Hepatocyte (in vitro differentiated cells): Measurements from ENCODE around the gene CDC45. TPM values are rescaled to one million over a fixed set of nuclear protein-coding genes. Genes with fewer than 3 reads are reported as not detected.

Source experiments
- DNase-seq: peaks from one replicate; pipeline ENCODE4 v3.0.0-alpha.2; 2016; ENCODE audit warnings: low spot score
- H2AFZ ChIP-seq: fragments of 200-600 bp; sonication (generic); 2 replicates; pipeline ENCODE4 v1.6.0; 2016; ENCODE audit warnings: antibody characterized with exemption, mild to moderate bottlenecking
- H3K27ac ChIP-seq: fragments of 200-600 bp; sonication (generic); 2 replicates; pipeline ENCODE4 v1.5.1; 2016; ENCODE audit warnings: mild to moderate bottlenecking
- H3K27me3 ChIP-seq: fragments of 200-600 bp; sonication (generic); 2 replicates; pipeline ENCODE4 v1.6.1; 2016
- H3K36me3 ChIP-seq: fragments of 200-600 bp; sonication (generic); replicated peaks from 2 replicates; pipeline ENCODE4 v1.5.1; 2016; ENCODE audit warnings: low read depth; ENCODE audit not compliant: insufficient read depth
- H3K4me1 ChIP-seq: fragments of 200-600 bp; sonication (generic); 2 replicates; pipeline ENCODE4 v1.5.1; 2016; ENCODE audit warnings: mild to moderate bottlenecking, moderate library complexity; ENCODE audit not compliant: insufficient read depth
- H3K4me2 ChIP-seq: fragments of 200-600 bp; sonication (generic); 2 replicates; pipeline ENCODE4 v1.6.0; 2016
- H3K4me3 ChIP-seq: fragments of 200-600 bp; sonication (generic); 2 replicates; pipeline ENCODE4 v1.5.1; 2016; ENCODE audit warnings: mild to moderate bottlenecking
- H3K79me2 ChIP-seq: fragments of 200-600 bp; sonication (generic); 2 replicates; pipeline ENCODE4 v1.6.0; 2017; ENCODE audit warnings: mild to moderate bottlenecking
- H3K9me2 ChIP-seq: fragments of 200-600 bp; sonication (generic); replicated peaks from 2 replicates; pipeline ENCODE4 v1.6.0; 2017; ENCODE audit warnings: mild to moderate bottlenecking; ENCODE audit not compliant: insufficient read depth
- H3K9me3 ChIP-seq: fragments of 200-600 bp; sonication (generic); 2 replicates; pipeline ENCODE4 v1.5.1; 2016; ENCODE audit warnings: low read depth, mild to moderate bottlenecking
- H4K20me1 ChIP-seq: fragments of 200-600 bp; sonication (generic); 2 replicates; pipeline ENCODE4 v1.6.0; 2016; ENCODE audit warnings: mild to moderate bottlenecking; ENCODE audit not compliant: insufficient read depth, poor library complexity, severe bottlenecking
- CTCF ChIP-seq: fragments of 200-600 bp; sonication (generic); IDR thresholded peaks from 2 replicates; pipeline ENCODE4 v1.5.1; 2016; ENCODE audit warnings: antibody characterized with exemption, mild to moderate bottlenecking; ENCODE audit not compliant: poor library complexity
- EZH2 ChIP-seq: fragments of 200-600 bp; sonication (generic); IDR thresholded peaks from 2 replicates; pipeline ENCODE4 v1.6.1; 2016; ENCODE audit warnings: antibody characterized with exemption, mild to moderate bottlenecking, borderline replicate concordance
- EZH2phosphoT487 ChIP-seq: fragments of 200-600 bp; sonication (generic); IDR thresholded peaks from one replicate; pipeline ENCODE4 v1.6.1; 2018; ENCODE audit warnings: antibody characterized with exemption, mild to moderate bottlenecking, low read depth, moderate library complexity; ENCODE audit not compliant: unreplicated experiment, severe bottlenecking
- WGBS: methylation state at CpG from one replicate; pipeline ENCODE4 v1.1.6; 2016; ENCODE audit warnings: low lambda C conversion rate; ENCODE audit errors: missing lambda C conversion rate; 5-methylcytosine and 5-hydroxymethylcytosine counted together
- polyA plus RNA-seq: library from polyadenylated mRNA; unstranded; fragments of >200 nt; fragmentation: Nextera tagmentation; extraction: Ambion mirVana; gene quantifications from 2 replicates; pipeline ENCODE4 v1.2.1, GENCODE V29; 2016
- total RNA-seq: library from RNA; depleted of rRNA; stranded (reverse); fragments of >200 nt; gene quantifications from 2 replicates; pipeline ENCODE4 v1.2.3, GENCODE V29; 2014

Gene CDC45
- total and polyA plus RNA-seq, 2 experiments from 2014 or later: 3.5 to 6.5 TPM

- Histone ChIP-seq H3K36me3 (no peaks in the 10 kb centered on the region), H3K27me3 (no peaks in the 10 kb centered on the region), H2AFZ (no peak overlapping the region), H3K9me2 (no peaks in the 10 kb centered on the region), H3K4me2 (no peak overlapping the region), H3K9me3 (no peaks in the 10 kb centered on the region), H3K27ac (no peak overlapping the region), H4K20me1 (no peaks in the 10 kb centered on the region), H3K4me3 (no peak overlapping the region), H3K79me2 (no peaks in the 10 kb centered on the region), H3K4me1 (peaks cover 2% of the 10 kb centered on the region)
- 100% methylated on average over 5 of the region's 5 CpGs for WGBS
- TF ChIP-seq EZH2phosphoT487 (no peak), EZH2 (no peak), CTCF (no peak)
- DNase-seq: no peak
These were observed 26.0 kb upstream of the CDC45 start for GRCh38 chr22:19453718-19454117.

GRCh38 chr22:19454156-19454555 is 25.6 kb upstream of the CDC45 start:
- H3K4me2 ChIP-seq: no peak overlapping the region
- 86% methylated on average over 6 of the region's 6 CpGs for WGBS
- no peaks in the 10 kb centered on the region for H3K9me2 ChIP-seq

GRCh38 chr22:19455033-19455432 is 24.7 kb upstream of the CDC45 start:
- no peaks in the 10 kb centered on the region for H3K9me2 ChIP-seq
- H3K4me3 ChIP-seq: no peak overlapping the region
- TF ChIP-seq EZH2phosphoT487: no peak
- no peak for TF ChIP-seq CTCF
- no peak for TF ChIP-seq EZH2
- H3K27me3 ChIP-seq: no peaks in the 10 kb centered on the region
- no peak for DNase-seq
- H4K20me1 ChIP-seq: no peaks in the 10 kb centered on the region
- no peak overlapping the region for H2AFZ ChIP-seq
- no peak overlapping the region for H3K27ac ChIP-seq
- no peaks in the 10 kb centered on the region for H3K36me3 ChIP-seq
- WGBS: 96% methylated on average over 2 of the region's 2 CpGs
- H3K9me3 ChIP-seq: no peaks in the 10 kb centered on the region
- H3K79me2 ChIP-seq: no peaks in the 10 kb centered on the region
- H3K4me2 ChIP-seq: no peak overlapping the region
- no peaks in the 10 kb centered on the region for H3K4me1 ChIP-seq

More at GRCh38 chr22:19454156-19454555, 25.6 kb upstream of the CDC45 start:
- no peaks in the 10 kb centered on the region for H4K20me1 ChIP-seq
- H3K27me3 ChIP-seq: no peaks in the 10 kb centered on the region
- H3K4me1 ChIP-seq: no peaks in the 10 kb centered on the region
- H3K4me3 ChIP-seq: no peak overlapping the region
- no peaks in the 10 kb centered on the region for H3K79me2 ChIP-seq
- no peak for TF ChIP-seq EZH2
- TF ChIP-seq CTCF: no peak
- TF ChIP-seq EZH2phosphoT487: no peak
- no peak overlapping the region for H2AFZ ChIP-seq
- no peaks in the 10 kb centered on the region for H3K36me3 ChIP-seq
- DNase-seq: no peak
- no peaks in the 10 kb centered on the region for H3K9me3 ChIP-seq
- H3K27ac ChIP-seq: no peak overlapping the region
